WTC11 (cell line): ENCODE data around the gene ZNF487. TPM values are rescaled to one million over a fixed set of nuclear protein-coding genes. Genes with fewer than 3 reads are reported as not detected.

Source experiments
- AFF4 ChIP-seq: sonication (generic); formaldehyde crosslinking; IDR thresholded peaks from 2 replicates; pipeline ENCODE4 v1.8.1; 2023; ENCODE audit warnings: mild to moderate bottlenecking, missing genetic modification reagents, borderline replicate concordance
- ATF1 ChIP-seq: sonication (generic); formaldehyde crosslinking; IDR thresholded peaks from 2 replicates; pipeline ENCODE4 v1.8.1; 2023; ENCODE audit warnings: mild to moderate bottlenecking, moderate library complexity, missing genetic modification reagents
- ATF3 ChIP-seq: sonication (generic); formaldehyde crosslinking; conservative IDR thresholded peaks from 2 replicates; pipeline ENCODE4 v1.8.1; 2022; ENCODE audit warnings: mild to moderate bottlenecking, missing genetic modification reagents
- ATF6 ChIP-seq: sonication (generic); formaldehyde crosslinking; IDR thresholded peaks from 2 replicates; pipeline ENCODE4 v1.8.1; 2023; ENCODE audit warnings: mild to moderate bottlenecking, missing genetic modification reagents
- CBFB ChIP-seq: sonication (generic); formaldehyde crosslinking; IDR thresholded peaks from 2 replicates; pipeline ENCODE4 v1.8.1; 2022; ENCODE audit warnings: mild to moderate bottlenecking, low read depth, missing genetic modification reagents
- CREB1 ChIP-seq: sonication (generic); formaldehyde crosslinking; IDR thresholded peaks from 2 replicates; pipeline ENCODE4 v1.8.0; 2023; ENCODE audit warnings: mild to moderate bottlenecking, missing genetic modification reagents
- ELF4 ChIP-seq: sonication (generic); formaldehyde crosslinking; IDR thresholded peaks from 2 replicates; pipeline ENCODE4 v1.8.1; 2022; ENCODE audit warnings: low read depth, mild to moderate bottlenecking, moderate library complexity, missing genetic modification reagents
- ESRRA ChIP-seq: sonication (generic); formaldehyde crosslinking; IDR thresholded peaks from 2 replicates; pipeline ENCODE4 v1.8.1; 2022; ENCODE audit warnings: mild to moderate bottlenecking, missing genetic modification reagents, borderline replicate concordance
- GTF2I ChIP-seq: fragments of 250-450 bp; sonication (Bioruptor Pico); conservative IDR thresholded peaks from 2 replicates; pipeline ENCODE4 v1.4.0; 2021; ENCODE audit warnings: mild to moderate bottlenecking
- HMGXB4 ChIP-seq: sonication (generic); formaldehyde crosslinking; IDR thresholded peaks from 2 replicates; pipeline ENCODE4 v1.8.1; 2023; ENCODE audit warnings: mild to moderate bottlenecking, moderate library complexity, missing genetic modification reagents
- JUN ChIP-seq: sonication (generic); formaldehyde crosslinking; IDR thresholded peaks from 2 replicates; pipeline ENCODE4 v1.8.0; 2023; ENCODE audit warnings: mild to moderate bottlenecking, missing genetic modification reagents
- MLX ChIP-seq: sonication (generic); formaldehyde crosslinking; IDR thresholded peaks from 2 replicates; pipeline ENCODE4 v1.8.1; 2023; ENCODE audit warnings: mild to moderate bottlenecking, missing genetic modification reagents, moderate library complexity
- NFATC4 ChIP-seq: fragments of 250-450 bp; sonication (Bioruptor Pico); IDR thresholded peaks from 2 replicates; pipeline ENCODE4 v1.9.0; 2021; ENCODE audit warnings: mild to moderate bottlenecking
- NFYB ChIP-seq: sonication (generic); formaldehyde crosslinking; conservative IDR thresholded peaks from 2 replicates; pipeline ENCODE4 v1.8.0; 2022; ENCODE audit warnings: low read depth, missing genetic modification reagents
- NR2C2 ChIP-seq: sonication (generic); formaldehyde crosslinking; IDR thresholded peaks from 2 replicates; pipeline ENCODE4 v1.8.0; 2022; ENCODE audit warnings: mild to moderate bottlenecking, missing genetic modification reagents
- PRRX2 ChIP-seq: fragments of 250-450 bp; sonication (Bioruptor Pico); IDR thresholded peaks from 2 replicates; pipeline ENCODE4 v1.8.0; 2021; ENCODE audit warnings: mild to moderate bottlenecking
- STAT6 ChIP-seq: sonication (generic); formaldehyde crosslinking; conservative IDR thresholded peaks from 2 replicates; pipeline ENCODE4 v1.8.1; 2023; ENCODE audit warnings: mild to moderate bottlenecking, low read depth, missing genetic modification reagents, moderate library complexity
- TCF7 ChIP-seq: sonication (generic); formaldehyde crosslinking; IDR thresholded peaks from 2 replicates; pipeline ENCODE4 v1.8.0; 2022; ENCODE audit warnings: mild to moderate bottlenecking, low read depth, missing genetic modification reagents, moderate library complexity
- TEAD1 ChIP-seq: sonication (generic); formaldehyde crosslinking; IDR thresholded peaks from 2 replicates; pipeline ENCODE4 v1.8.0; 2022; ENCODE audit warnings: mild to moderate bottlenecking, missing genetic modification reagents
- USF1 ChIP-seq: sonication (generic); formaldehyde crosslinking; IDR thresholded peaks from 2 replicates; pipeline ENCODE4 v1.8.0; 2022; ENCODE audit warnings: mild to moderate bottlenecking, missing genetic modification reagents
- USF2 ChIP-seq: sonication (generic); formaldehyde crosslinking; IDR thresholded peaks from 2 replicates; pipeline ENCODE4 v1.8.1; 2023; ENCODE audit warnings: mild to moderate bottlenecking, missing genetic modification reagents, moderate library complexity
- ZMAT4 ChIP-seq: fragments of 250-450 bp; sonication (Bioruptor Pico); IDR thresholded peaks from 2 replicates; pipeline ENCODE4 v1.9.0; 2021; ENCODE audit warnings: mild to moderate bottlenecking
- ZNF121 ChIP-seq: sonication (generic); formaldehyde crosslinking; IDR thresholded peaks from 2 replicates; pipeline ENCODE4 v1.8.0; 2023; ENCODE audit warnings: missing genetic modification reagents
- ZNF396 ChIP-seq: fragments of 250-450 bp; sonication (Bioruptor Pico); IDR thresholded peaks from 2 replicates; pipeline ENCODE4 v1.8.0; 2021; ENCODE audit warnings: mild to moderate bottlenecking, moderate library complexity, borderline replicate concordance
- ZNF423 ChIP-seq: fragments of 250-450 bp; sonication (Bioruptor Pico); IDR thresholded peaks from 2 replicates; pipeline ENCODE4 v2.1.2; 2022; ENCODE audit warnings: mild to moderate bottlenecking, moderate library complexity
- ZNF671 ChIP-seq: fragments of 250-450 bp; sonication (Bioruptor Pico); IDR thresholded peaks from 2 replicates; pipeline ENCODE4 v1.8.0; 2021; ENCODE audit warnings: mild to moderate bottlenecking
- total RNA-seq: library from RNA; stranded (reverse); gene quantifications from 3 replicates; pipeline ENCODE4 v1.2.3, GENCODE V29; 2021

Gene ZNF487
- total RNA-seq, 1 experiment from 2014 or later = 2.3 TPM

GRCh38 chr10:43396928-43397624, 39.8 kb upstream of the ZNF487 start (continued):
- no peak for TF ChIP-seq STAT6 (CRISPR knock-in tag)
- TF ChIP-seq ATF6 = no peak
- peak; percentile 93 for TF ChIP-seq USF2 (CRISPR knock-in tag)
- no peak for TF ChIP-seq ZNF396
- TF ChIP-seq HMGXB4 = no peak; the same call in 1 of the 2 replicates
- TF ChIP-seq GTF2I (CRISPR knock-in tag) = no peak
- TF ChIP-seq PRRX2 (CRISPR knock-in tag) = no peak
- no peak for TF ChIP-seq ZNF423 (CRISPR knock-in tag)
- no peak; the same call in 1 of the 2 replicates for TF ChIP-seq AFF4 (CRISPR knock-in tag)
- TF ChIP-seq ATF1 (CRISPR knock-in tag) = no peak
- no peak for TF ChIP-seq ELF4 (CRISPR knock-in tag)
- peak; percentile 73; the same call in 1 of the 2 replicates for TF ChIP-seq ESRRA
- TF ChIP-seq JUN (CRISPR knock-in tag) = no peak
- TF ChIP-seq MLX (CRISPR knock-in tag) = no peak
- TF ChIP-seq ATF3 = peak; percentile 61; the same call in 1 of the 2 replicates
- no peak for TF ChIP-seq NFATC4 (CRISPR knock-in tag)
- peak; percentile 70 for TF ChIP-seq ZNF121
- TF ChIP-seq ZNF671 (CRISPR knock-in tag) = no peak
- TF ChIP-seq USF1 (CRISPR knock-in tag) = peak; percentile 90
- no peak for TF ChIP-seq TEAD1 (CRISPR knock-in tag)
- TF ChIP-seq TCF7 (CRISPR knock-in tag) = peak; percentile 47; the same call in 1 of the 2 replicates
- peak; percentile 85 for TF ChIP-seq CREB1 (CRISPR knock-in tag)
- no peak for TF ChIP-seq ZMAT4 (CRISPR knock-in tag)
- TF ChIP-seq CBFB = no peak
- peak; percentile 70 for TF ChIP-seq NFYB (CRISPR knock-in tag)
- TF ChIP-seq NR2C2 (CRISPR knock-in tag) = peak; percentile 57; the same call in 1 of the 2 replicates
